Parathyroid adenoma (tissue), 2 donors: ENCODE results near the gene VILL.

ENCODE experiments used
- H2AFZ ChIP-seq: fragments of 300-600 bp; sonication (generic); one replicate; pipeline ENCODE4 v1.7.0; 2017; ENCODE audit warnings: antibody characterized with exemption, mild to moderate bottlenecking
- H3K27ac ChIP-seq: fragments of 300-600 bp; sonication (generic); one replicate; pipeline ENCODE4 v1.7.0; 2017
- H3K27me3 ChIP-seq: fragments of 300-600 bp; sonication (generic); one replicate; pipeline ENCODE4 v1.7.0; 2017; ENCODE audit warnings: low read length; ENCODE audit not compliant: control insufficient read depth, insufficient read depth
- H3K36me3 ChIP-seq: fragments of 300-600 bp; sonication (generic); one replicate; pipeline ENCODE4 v1.7.0; 2017; ENCODE audit warnings: low read length; ENCODE audit not compliant: control insufficient read depth, insufficient read depth
- H3K4me1 ChIP-seq: fragments of 300-600 bp; sonication (generic); one replicate; pipeline ENCODE4 v1.7.0; 2017; ENCODE audit warnings: control low read depth
- H3K4me2 ChIP-seq: fragments of 300-600 bp; sonication (generic); one replicate; pipeline ENCODE4 v1.7.0; 2017; ENCODE audit warnings: low read length
- H3K4me3 ChIP-seq: fragments of 300-600 bp; sonication (generic); one replicate; pipeline ENCODE4 v1.7.0; 2017; ENCODE audit warnings: low read depth, low read length
- H3K79me2 ChIP-seq: fragments of 300-600 bp; sonication (generic); one replicate; pipeline ENCODE4 v1.7.0; 2017; ENCODE audit warnings: control low read depth
- H3K9ac ChIP-seq: fragments of 300-600 bp; sonication (generic); one replicate; pipeline ENCODE4 v1.7.0; 2017; ENCODE audit warnings: mild to moderate bottlenecking
- H3K9me3 ChIP-seq: fragments of 300-600 bp; sonication (generic); one replicate; pipeline ENCODE4 v1.7.0; 2017; ENCODE audit warnings: low read length; ENCODE audit not compliant: control insufficient read depth
- CTCF ChIP-seq: fragments of 300-600 bp; sonication (generic); IDR thresholded peaks from one replicate; pipeline ENCODE4 v1.7.0; 2017; ENCODE audit warnings: antibody characterized with exemption, mild to moderate bottlenecking
- donor health status: primary hyperparathyroidism.

The VILL gene

GRCh38 chr3:38000242-38000916, 9.8 kb downstream of the VILL start:
- Histone ChIP-seq H3K9ac (no peak overlapping the region), H3K4me1 (peaks cover 5% of the 10 kb centered on the region), H3K79me2 (no peaks in the 10 kb centered on the region), H3K9me3 (no peaks in the 10 kb centered on the region), H3K27me3 (no peaks in the 10 kb centered on the region), H3K4me3 (no peak overlapping the region), H3K36me3 (no peaks in the 10 kb centered on the region), H2AFZ (no peak overlapping the region), H3K4me2 (no peak overlapping the region), H3K27ac (no peak overlapping the region)
- no peak for TF ChIP-seq CTCF

GRCh38 chr3:38000965-38001455, 10.4 kb downstream of the VILL start:
- Histone ChIP-seq H3K27ac (no peak overlapping the region), H3K9me3 (no peaks in the 10 kb centered on the region), H3K36me3 (no peaks in the 10 kb centered on the region), H3K79me2 (no peaks in the 10 kb centered on the region), H3K4me2 (no peak overlapping the region), H3K27me3 (no peaks in the 10 kb centered on the region), H3K4me3 (no peak overlapping the region), H2AFZ (no peak overlapping the region), H3K9ac (no peak overlapping the region), H3K4me1 (peaks cover 5% of the 10 kb centered on the region)
- TF ChIP-seq CTCF = no peak

GRCh38 chr3:38001456-38002081, 11.0 kb downstream of the VILL start:
- H3K4me2 ChIP-seq = no peak overlapping the region
- no peaks in the 10 kb centered on the region for H3K79me2 ChIP-seq
- no peak overlapping the region for H3K4me3 ChIP-seq
- no peaks in the 10 kb centered on the region for H3K36me3 ChIP-seq
- H3K9me3 ChIP-seq = no peaks in the 10 kb centered on the region
- no peak overlapping the region for H2AFZ ChIP-seq
- no peak for TF ChIP-seq CTCF
- H3K9ac ChIP-seq = no peak overlapping the region
- H3K27ac ChIP-seq = no peak overlapping the region
- no peaks in the 10 kb centered on the region for H3K27me3 ChIP-seq
- peaks cover 5% of the 10 kb centered on the region for H3K4me1 ChIP-seq

- Histone ChIP-seq H3K27me3 (no peaks in the 10 kb centered on the region), H3K27ac (no peak overlapping the region), H3K36me3 (no peaks in the 10 kb centered on the region), H3K4me1 (peaks cover 5% of the 10 kb centered on the region), H2AFZ (no peak overlapping the region), H3K9ac (no peak overlapping the region), H3K9me3 (no peaks in the 10 kb centered on the region), H3K4me2 (no peak overlapping the region), H3K79me2 (no peaks in the 10 kb centered on the region), H3K4me3 (no peak overlapping the region)
- TF ChIP-seq CTCF = no peak
These were observed 11.8 kb downstream of the VILL start for GRCh38 chr3:38002291-38002876.
